Mesodermal cell (in vitro differentiated cells): Measurements from ENCODE around the gene CHST12.

Experiments used
- H3K27ac ChIP-seq: 2 replicates; pipeline ENCODE4 v1.7.0; 2013; ENCODE audit warnings: mild to moderate bottlenecking, low read depth, low read length, moderate library complexity; ENCODE audit not compliant: severe bottlenecking
- H3K36me3 ChIP-seq: 2 replicates; pipeline ENCODE4 v1.7.1; 2013; ENCODE audit warnings: mild to moderate bottlenecking, low read length, moderate library complexity; ENCODE audit not compliant: control insufficient read depth, insufficient read depth
- H3K4me1 ChIP-seq: one replicate; pipeline ENCODE4 v1.7.1; 2013; ENCODE audit warnings: mild to moderate bottlenecking, low read length; ENCODE audit not compliant: insufficient read depth, control insufficient read depth, poor library complexity, severe bottlenecking
- H3K4me3 ChIP-seq: 2 replicates; pipeline ENCODE4 v1.7.0; 2013; ENCODE audit warnings: low read length, control low read depth, mild to moderate bottlenecking; ENCODE audit not compliant: insufficient read depth, poor library complexity, severe bottlenecking; ENCODE audit errors: extremely low read depth
- H3K9me3 ChIP-seq: 2 replicates; pipeline ENCODE4 v1.7.1; 2013; ENCODE audit warnings: mild to moderate bottlenecking, low read length, moderate library complexity; ENCODE audit not compliant: control insufficient read depth
- WGBS, 2 experiments: methylation state at CpG; one replicate each; pipeline ENCODE4 v1.1.5; 2013; ENCODE audit warnings: missing lambda C conversion rate in 2 of 2; ENCODE audit not compliant: insufficient coverage in 2 of 2; 5-methylcytosine and 5-hydroxymethylcytosine counted together

The CHST12 gene

DNA sequence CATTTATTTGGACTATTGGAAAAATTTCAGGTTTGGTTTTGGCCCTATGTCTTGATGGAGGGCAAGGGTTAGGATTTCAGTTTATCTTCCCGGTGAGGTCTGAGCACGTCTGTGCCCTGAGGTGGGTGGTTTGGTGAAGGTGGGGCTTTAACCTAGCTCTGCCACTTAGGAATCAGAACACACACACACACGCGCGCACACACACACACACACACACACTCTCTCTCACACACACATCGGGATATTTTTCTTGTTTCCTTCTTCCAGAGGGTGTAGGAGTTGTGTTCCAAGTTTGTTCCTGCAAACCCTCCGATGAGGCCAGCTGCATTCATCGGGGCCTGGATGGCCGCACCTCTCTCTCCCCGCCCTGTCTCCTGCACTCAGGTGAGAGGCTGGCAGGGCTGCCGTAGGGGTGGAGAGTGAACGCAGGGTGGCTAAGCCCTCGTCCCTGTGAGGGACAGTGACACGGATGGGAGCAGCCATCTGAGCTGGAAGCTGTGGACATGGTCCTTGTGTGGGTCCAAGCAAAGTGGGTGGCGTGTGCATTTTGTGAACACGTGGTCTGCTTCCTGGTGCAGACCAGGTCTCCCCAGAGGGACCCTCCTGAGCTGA is 34.2 kb downstream of the CHST12 start:
- H3K4me3 ChIP-seq = no peak overlapping the region
- 91 to 99% methylated on average over 6 to 10 of the region's 16 CpGs for WGBS, 2 experiments

DNA sequence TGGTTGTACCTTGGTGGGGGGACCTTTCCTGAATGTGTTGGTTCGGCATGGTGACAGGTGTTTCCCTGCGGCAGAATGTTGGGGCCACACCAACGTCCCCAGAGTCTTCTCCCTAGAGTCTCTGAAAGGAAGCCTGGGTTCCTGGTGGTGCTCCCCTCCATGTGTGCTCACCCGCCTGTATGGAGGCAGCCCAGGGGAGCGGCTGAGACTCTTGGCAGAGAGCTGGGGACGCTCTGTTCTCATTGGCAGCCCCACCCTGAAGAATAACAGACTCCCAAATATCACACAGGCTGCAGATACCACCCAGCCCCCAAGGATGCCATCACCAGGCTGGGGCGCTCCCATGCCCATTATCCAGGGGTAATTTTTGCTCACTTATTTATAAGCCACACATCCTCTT is 34.8 kb downstream of the CHST12 start:
- WGBS, 2 experiments = 94 to 100% methylated on average over 3 to 5 of the region's 7 CpGs

More for the DNA sequence above, 34.2 kb downstream of the CHST12 start:
- Histone ChIP-seq H3K4me1 (no peaks in the 10 kb centered on the region), H3K9me3 (no peaks in the 10 kb centered on the region), H3K27ac (no peak overlapping the region), H3K36me3 (peaks cover 41% of the 10 kb centered on the region)

DNA sequence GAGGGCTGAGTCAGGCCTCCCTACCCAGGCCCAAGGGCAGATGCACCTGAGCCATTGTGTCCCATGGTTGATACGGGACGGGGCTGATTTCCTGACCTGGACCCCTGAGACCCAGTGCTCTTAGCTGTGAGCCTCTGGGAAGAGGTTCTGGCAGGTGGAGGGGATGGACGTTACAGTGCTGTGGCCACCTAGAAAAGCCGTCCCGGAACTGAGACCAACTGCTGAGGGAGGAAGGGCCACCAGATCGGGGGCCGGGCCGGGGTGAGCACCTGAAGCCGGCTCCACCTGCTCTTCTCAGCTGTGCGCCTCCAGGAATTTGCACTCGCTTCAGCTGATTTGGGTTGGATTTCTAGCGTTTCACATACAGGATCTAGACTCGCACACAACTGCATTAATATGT is 35.4 kb downstream of the CHST12 start:
- 96 to 97% methylated on average over 5 to 12 of the region's 13 CpGs for WGBS, 2 experiments

More for the DNA sequence above, 34.8 kb downstream of the CHST12 start:
- Histone ChIP-seq H3K9me3 (no peaks in the 10 kb centered on the region), H3K4me1 (no peaks in the 10 kb centered on the region), H3K4me3 (no peak overlapping the region), H3K36me3 (peaks cover 37% of the 10 kb centered on the region), H3K27ac (no peak overlapping the region)

DNA sequence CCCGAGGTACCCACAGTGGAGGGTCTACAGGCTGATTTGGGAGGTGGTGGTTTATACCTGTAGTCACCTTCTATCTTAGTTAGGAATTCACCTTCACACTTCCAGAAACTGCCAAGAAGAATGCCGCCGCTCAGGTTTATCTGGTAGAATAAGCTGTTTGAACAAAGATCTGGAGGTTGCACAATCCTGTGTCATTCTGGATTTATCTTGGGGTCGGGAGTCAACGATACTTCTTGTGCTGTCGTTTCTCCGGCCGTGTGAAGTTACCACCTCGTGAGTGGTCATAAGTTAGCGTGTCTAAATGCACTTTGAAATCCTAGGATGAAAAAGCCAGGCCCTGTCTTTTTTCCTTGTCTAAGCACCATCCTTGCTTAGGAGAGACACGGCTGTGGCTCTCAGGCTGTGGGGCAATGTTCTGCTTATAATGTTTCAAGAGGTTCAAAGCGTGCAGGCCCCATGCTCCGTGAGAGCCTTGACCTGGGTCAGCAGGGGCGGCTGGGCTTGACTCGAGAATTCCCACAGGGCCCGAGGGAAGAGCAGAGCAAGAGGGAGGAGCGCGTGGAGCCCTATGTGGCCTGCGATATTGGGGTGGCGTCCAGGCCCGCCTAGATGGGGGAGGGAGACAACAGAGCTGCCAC is 37.3 kb downstream of the CHST12 start:
- Histone ChIP-seq H3K9me3 (no peaks in the 10 kb centered on the region), H3K4me1 (no peaks in the 10 kb centered on the region), H3K4me3 (no peak overlapping the region), H3K36me3 (peaks cover 18% of the 10 kb centered on the region), H3K27ac (no peak overlapping the region)
- WGBS, 2 experiments = 90 to 95% methylated on average over 18 to 21 of the region's 21 CpGs

More for the DNA sequence above, 35.4 kb downstream of the CHST12 start:
- Histone ChIP-seq H3K4me1 (no peaks in the 10 kb centered on the region), H3K36me3 (peaks cover 31% of the 10 kb centered on the region), H3K4me3 (no peak overlapping the region), H3K9me3 (no peaks in the 10 kb centered on the region), H3K27ac (no peak overlapping the region)

DNA sequence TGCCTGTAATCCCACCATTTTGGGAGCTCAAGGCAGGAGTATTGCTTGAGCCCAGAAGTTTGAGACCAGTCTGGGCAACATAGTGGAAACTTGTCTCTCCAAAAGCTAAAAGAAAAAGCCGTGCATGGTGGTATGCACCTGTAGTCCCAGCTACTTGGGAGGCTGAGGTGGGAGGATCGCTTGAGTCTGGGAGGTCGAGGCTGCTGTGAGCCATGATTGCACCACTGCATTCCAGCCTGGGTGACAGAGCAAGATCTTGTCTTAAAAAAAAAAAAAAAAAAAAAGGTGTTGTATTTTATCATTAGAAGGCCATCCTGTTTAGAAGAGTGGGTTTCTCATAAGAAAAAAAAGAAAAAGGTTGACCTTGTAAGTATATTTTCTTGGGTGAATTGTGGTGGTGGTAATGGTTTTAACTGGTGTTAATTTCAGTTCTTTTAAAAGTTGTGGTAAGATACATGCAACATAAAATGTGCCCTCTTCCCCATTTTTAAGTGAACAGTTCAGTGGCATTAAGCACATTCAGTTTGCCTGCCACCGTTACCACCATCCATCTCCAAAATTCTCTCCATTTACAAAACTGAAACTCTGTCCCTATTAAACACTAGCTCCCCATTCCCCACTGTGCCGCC is 38.1 kb downstream of the CHST12 start:
- WGBS, 2 experiments = 88 to 98% methylated on average over 4 of the region's 5 CpGs
- H3K27ac ChIP-seq = no peak overlapping the region
- peaks cover 11% of the 10 kb centered on the region for H3K36me3 ChIP-seq
- H3K4me1 ChIP-seq = no peaks in the 10 kb centered on the region
- H3K9me3 ChIP-seq = no peaks in the 10 kb centered on the region
- no peak overlapping the region for H3K4me3 ChIP-seq

DNA sequence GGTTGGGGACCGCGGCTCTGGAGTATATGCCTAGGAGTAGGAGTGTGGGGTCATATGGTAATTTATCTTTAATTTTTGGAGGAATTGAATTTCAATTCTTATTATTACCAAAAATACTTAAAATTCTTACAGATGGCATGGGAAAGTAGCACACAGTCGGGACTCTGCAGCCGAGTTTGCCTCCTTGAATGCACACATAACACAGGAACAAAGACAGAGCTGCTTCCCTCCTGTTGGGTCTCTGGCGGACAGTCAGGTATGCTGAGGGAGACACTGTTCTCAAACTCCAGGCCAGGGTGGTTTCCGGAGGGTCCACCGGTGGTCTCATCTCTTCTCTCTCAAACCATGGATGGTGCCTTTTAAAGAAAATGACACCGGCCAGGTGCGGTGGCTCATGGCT is 40.1 kb downstream of the CHST12 start:
- no peak overlapping the region for H3K27ac ChIP-seq
- H3K9me3 ChIP-seq = no peaks in the 10 kb centered on the region
- no peaks in the 10 kb centered on the region for H3K4me1 ChIP-seq
- peaks cover 7% of the 10 kb centered on the region for H3K36me3 ChIP-seq
- no peak overlapping the region for H3K4me3 ChIP-seq
- 94 to 96% methylated on average over 7 of the region's 9 CpGs for WGBS, 2 experiments

DNA sequence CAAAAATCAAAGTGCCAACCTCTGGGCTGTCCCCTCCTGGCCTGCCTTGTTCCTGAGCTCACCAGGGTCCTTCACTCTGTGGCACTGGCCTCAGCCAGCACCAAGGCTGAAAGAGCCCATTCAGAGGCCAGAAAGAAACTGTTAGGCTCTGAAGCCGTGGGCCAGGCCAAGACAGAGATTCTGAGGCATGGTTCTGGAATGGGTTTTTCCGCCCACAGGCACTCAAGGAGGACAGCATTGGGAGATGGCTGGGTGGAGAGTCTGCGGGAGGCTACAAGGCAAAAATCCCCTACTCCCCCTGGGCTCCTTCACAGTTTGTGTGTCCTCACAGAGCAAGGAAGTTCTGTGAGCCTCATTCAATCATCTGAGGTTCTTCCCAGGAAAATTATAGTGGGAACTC is 41.1 kb downstream of the CHST12 start:
- Histone ChIP-seq H3K36me3 (no peaks in the 10 kb centered on the region), H3K9me3 (no peaks in the 10 kb centered on the region), H3K4me3 (no peak overlapping the region), H3K27ac (no peak overlapping the region), H3K4me1 (no peaks in the 10 kb centered on the region)
- 95 to 100% methylated on average over 1 to 2 of the region's 3 CpGs for WGBS, 2 experiments

DNA sequence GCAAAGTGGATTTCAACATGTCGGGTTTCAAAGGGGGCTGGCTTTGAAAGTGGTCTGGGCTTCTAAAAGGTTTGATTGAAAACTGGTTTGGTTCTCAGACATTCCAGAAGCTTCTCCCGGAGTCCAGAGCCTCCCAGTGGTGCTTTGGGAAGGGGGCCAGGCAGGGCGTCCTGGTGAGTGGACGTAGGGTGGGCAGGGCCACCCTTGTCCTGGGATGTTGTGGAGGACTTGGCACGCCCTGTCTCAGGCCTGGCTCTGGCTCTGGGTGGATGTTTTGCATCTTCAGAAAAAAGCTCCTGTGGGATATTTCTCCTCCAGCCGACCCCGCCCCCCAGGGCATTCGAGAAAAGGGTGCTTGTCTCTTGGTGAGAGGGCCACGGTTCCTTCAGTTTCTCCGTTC is 41.6 kb downstream of the CHST12 start:
- H3K9me3 ChIP-seq = no peaks in the 10 kb centered on the region
- no peaks in the 10 kb centered on the region for H3K36me3 ChIP-seq
- H3K4me3 ChIP-seq = no peak overlapping the region
- H3K4me1 ChIP-seq = no peaks in the 10 kb centered on the region
- WGBS, 2 experiments = 94 to 99% methylated on average over 9 of the region's 10 CpGs
- no peak overlapping the region for H3K27ac ChIP-seq

DNA sequence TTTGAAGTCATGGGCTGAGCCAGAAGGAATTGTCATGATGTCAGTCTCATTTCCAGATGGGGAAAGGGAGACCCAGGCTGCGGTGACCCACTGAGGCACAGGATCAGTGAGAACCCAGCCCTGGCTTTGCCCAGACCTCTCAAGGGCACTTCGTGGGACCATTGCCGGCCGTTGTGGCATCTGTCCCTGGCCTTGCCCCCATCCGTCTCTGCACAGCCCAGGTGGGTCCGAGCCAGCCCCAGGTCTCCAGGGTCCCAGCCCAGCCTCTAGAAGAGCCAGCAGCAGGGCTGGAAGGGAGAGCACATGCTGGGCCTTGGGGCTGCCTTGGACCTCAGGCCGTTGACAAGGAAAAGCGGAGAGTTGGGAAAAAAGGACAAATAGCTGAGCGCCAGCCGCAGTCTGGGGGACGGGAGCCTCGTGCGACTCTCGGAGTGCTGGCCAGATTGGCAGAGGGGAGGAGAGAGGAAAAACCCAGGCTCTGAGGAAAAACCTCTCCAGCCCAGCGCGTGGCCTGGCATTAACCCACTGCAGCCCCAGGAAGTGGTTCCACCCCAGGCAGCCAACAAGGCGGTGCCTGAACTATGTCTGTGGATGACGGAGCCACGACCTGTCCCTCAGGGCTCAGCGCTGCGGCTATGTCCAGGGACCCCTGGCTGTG is 42.6 kb downstream of the CHST12 start:
- no peaks in the 10 kb centered on the region for H3K36me3 ChIP-seq
- H3K4me1 ChIP-seq = no peaks in the 10 kb centered on the region
- H3K9me3 ChIP-seq = no peaks in the 10 kb centered on the region
- H3K4me3 ChIP-seq = no peak overlapping the region
- H3K27ac ChIP-seq = no peak overlapping the region
- 95 to 96% methylated on average over 19 to 21 of the region's 21 CpGs for WGBS, 2 experiments

DNA sequence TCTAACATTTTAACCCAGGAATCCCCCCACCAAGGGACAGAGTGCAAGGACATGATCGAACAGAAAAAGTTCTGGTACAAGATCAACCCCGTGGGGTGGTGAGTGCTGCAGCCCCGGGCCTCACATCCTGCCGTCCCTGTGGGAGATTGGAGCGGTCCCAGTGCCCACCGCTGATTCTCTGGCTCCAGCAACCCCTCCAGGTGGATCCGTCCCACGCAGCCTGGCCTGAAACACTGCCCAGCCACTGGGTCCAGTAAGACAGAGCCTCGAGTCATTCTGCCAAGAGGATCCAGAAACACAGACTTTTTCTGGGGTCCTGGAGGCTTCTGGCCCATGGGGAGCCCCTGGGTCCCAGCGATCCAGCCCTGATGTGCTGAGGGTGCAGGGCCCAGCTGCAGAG is 43.3 kb downstream of the CHST12 start:
- no peaks in the 10 kb centered on the region for H3K36me3 ChIP-seq
- 92 to 94% methylated on average over 10 of the region's 10 CpGs for whole genome bisulfite sequencing, 2 experiments
- H3K4me1 ChIP-seq = peaks cover under 1% of the 10 kb centered on the region
- H3K27ac ChIP-seq = no peak overlapping the region
- H3K4me3 ChIP-seq = no peak overlapping the region
- H3K9me3 ChIP-seq = no peaks in the 10 kb centered on the region
